ENCODE results near the gene PCSK7. TPM values are rescaled to one million over a fixed set of nuclear protein-coding genes. Genes with fewer than 3 reads are reported as not detected.

Gene PCSK7
- total and polyA plus RNA-seq, 2 of the 8 experiments (the other 6 are each of a cell fraction or from before 2014, with no cell fraction given), result 23.4 to 38.5 TPM

GRCh38 chr11:117193130-117194020 lies 38.5 kb downstream of the PCSK7 start (continued):
- TF ChIP-seq CHD7 (IDR thresholded peaks at IDR 0.05; ENCODE audit: insufficient replicate concordance, low read length) (no peak), CBX8 (IDR thresholded peaks at IDR 0.05; ENCODE audit: borderline replicate concordance, low read depth, low read length) (no peak), SAP30 (IDR thresholded peaks at IDR 0.05; ENCODE audit: insufficient read depth, insufficient replicate concordance, low read length) (no peak), RAD21 (IDR thresholded peaks at IDR 0.05 in 1 of 2, conservative IDR thresholded peaks at IDR 0.05 in 1 of 2; ENCODE audit: low read depth in 2 of 2, low read length in 2 of 2) (no peak), PHF8 (conservative IDR thresholded peaks at IDR 0.05; ENCODE audit: low read depth, low read length) (no peak), CEBPB (IDR thresholded peaks at IDR 0.05; ENCODE audit: low read depth, low read length) (no peak), SUZ12 (IDR thresholded peaks at IDR 0.05; ENCODE audit: low read length) (no peak)

Measured in H1 (cell line).